Uterus (tissue), 4 donors: ENCODE results near the gene PTPRD. TPM values are rescaled to one million over a fixed set of nuclear protein-coding genes. Genes with fewer than 3 reads are reported as not detected.

Experiments
- DNase-seq, 2 donors: peaks; one replicate each; pipeline ENCODE4 v3.0.0-alpha.2; 2019 to 2020
- H3K27ac ChIP-seq, 2 donors: fragments of 200-600 bp; sonication (generic); 1 replicate in 1 of 2; 2 replicates in 1 of 2; pipeline ENCODE4 v1.5.1; 2016 to 2018
- H3K27me3 ChIP-seq, 2 donors: fragments of 200-600 bp; sonication (generic); one replicate each; pipeline ENCODE4 v1.5.1; 2018 to 2019; ENCODE audit warnings: control low read depth in 1 of 2
- H3K36me3 ChIP-seq, 2 donors: fragments of 200-600 bp; sonication (generic); one replicate each; pipeline ENCODE4 v1.5.1; 2019; ENCODE audit warnings: control low read depth in 1 of 2
- H3K4me1 ChIP-seq, 2 donors: fragments of 200-600 bp; sonication (generic); one replicate each; pipeline ENCODE4 v1.5.1; 2018 to 2019; ENCODE audit warnings: control low read depth in 1 of 2
- H3K4me3 ChIP-seq, 2 donors: fragments of 200-600 bp; sonication (generic); 1 replicate in 1 of 2; 2 replicates in 1 of 2; pipeline ENCODE4 v1.5.1; 2018 to 2019; ENCODE audit warnings: mild to moderate bottlenecking in 1 of 2
- H3K9me3 ChIP-seq, 2 donors: fragments of 200-600 bp; sonication (generic); one replicate each; pipeline ENCODE4 v1.5.1; 2019; ENCODE audit warnings: control low read depth in 1 of 2
- CTCF ChIP-seq, 4 experiments: fragments of 200-600 bp in 2 of 4; fragments of 450-650 bp in 2 of 4; sonication (generic) in 2 of 4; IDR thresholded peaks; one replicate each; pipeline ENCODE4 v1.5.1; 2016 to 2019; ENCODE audit warnings: antibody characterized with exemption in 4 of 4, mild to moderate bottlenecking in 2 of 4, moderate library complexity in 1 of 4
- POLR2A ChIP-seq, 2 donors: fragments of 450-650 bp; IDR thresholded peaks; one replicate each; pipeline ENCODE4 v1.6.1; 2016; ENCODE audit warnings: antibody characterized with exemption in 2 of 2, mild to moderate bottlenecking in 1 of 2, moderate library complexity in 1 of 2
- intact Hi-C: fragments of 100-400 bp; cut with DNase I; formaldehyde crosslinking; loops from one replicate; pipeline ENCODE4 v1.15.1; 2023; ENCODE audit warnings: low total_unique reads
- total RNA-seq, 4 donors: library from RNA; depleted of rRNA in 3 of 4; stranded (reverse); fragments of >200 nt in 3 of 4; gene quantifications; one replicate each; pipeline versions ENCODE4 v1.1.0 to v1.2.4, GENCODE V29; 2014 to 2023
- donor health status: DM: yes; HTN: yes; CAD: no.

The PTPRD gene
- total RNA-seq, 4 donors from 2014 or later = 1.2 to 136 (median 26.4) TPM

DNA sequence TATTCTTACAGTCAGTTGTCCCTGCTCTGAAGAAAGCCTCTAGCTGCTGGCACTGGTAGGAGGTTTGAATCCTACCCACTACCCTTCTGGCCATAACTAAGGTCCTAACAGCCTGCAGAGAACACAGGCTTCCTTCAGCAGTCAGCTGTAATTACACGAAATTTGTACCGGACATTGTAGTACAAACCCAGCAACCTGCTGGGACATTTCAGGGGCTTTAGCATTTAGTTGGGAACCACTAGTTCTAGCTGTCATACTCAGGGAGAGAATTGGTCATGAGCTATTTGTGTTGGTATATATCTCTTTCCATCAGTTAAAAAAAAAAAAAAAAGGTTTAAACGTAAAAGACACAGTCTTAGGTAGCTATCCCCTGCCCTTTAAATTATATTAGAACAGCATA is 1743.0 kb downstream of the PTPRD start:
- Histone ChIP-seq H3K36me3 (no peaks in the 10 kb centered on the region), H3K4me1 (no peaks in the 10 kb centered on the region), H3K27me3 (no peaks in the 10 kb centered on the region), H3K4me3 (no peak overlapping the region), H3K9me3 (no peaks in the 10 kb centered on the region), H3K27ac (no peak overlapping the region)
- no peak for DNase-seq
- TF ChIP-seq POLR2A (IDR thresholded peaks at IDR 0.05) (no peak), CTCF (IDR thresholded peaks at IDR 0.05) (no peak)
- intact Hi-C loops = no loop called here

DNA sequence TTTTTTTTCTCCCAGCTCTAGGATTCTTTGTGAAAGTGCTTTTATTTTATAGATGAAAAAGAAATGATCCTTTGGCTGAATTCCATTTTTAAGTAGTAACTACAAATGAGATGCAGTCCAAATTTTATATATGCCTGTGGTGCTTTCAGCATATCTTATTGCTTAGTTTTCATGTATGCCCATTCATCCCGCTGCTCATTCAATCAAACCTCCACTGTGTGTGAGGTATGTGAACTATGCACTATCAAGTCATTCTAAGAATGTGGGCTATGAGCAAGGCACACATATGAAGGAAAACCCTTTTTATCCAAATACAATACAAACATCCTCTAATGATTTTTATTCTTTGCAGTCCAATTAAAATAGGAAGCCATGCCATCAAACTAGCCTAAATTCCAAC is 1744.2 kb downstream of the PTPRD start:
- intact Hi-C loops = no loop called here
- Histone ChIP-seq H3K9me3 (no peaks in the 10 kb centered on the region), H3K4me3 (no peak overlapping the region), H3K27me3 (no peaks in the 10 kb centered on the region), H3K36me3 (no peaks in the 10 kb centered on the region), H3K4me1 (no peaks in the 10 kb centered on the region), H3K27ac (no peak overlapping the region)
- no peak for TF ChIP-seq POLR2A (IDR thresholded peaks at IDR 0.05)
- TF ChIP-seq CTCF (IDR thresholded peaks at IDR 0.05) = no peak
- no peak for DNase-seq

GRCh38 chr9:8867148-8867547 is 1745.7 kb downstream of the PTPRD start:
- Histone ChIP-seq H3K9me3 (no peaks in the 10 kb centered on the region), H3K27ac (no peak overlapping the region), H3K36me3 (no peaks in the 10 kb centered on the region), H3K4me1 (no peaks in the 10 kb centered on the region), H3K27me3 (no peaks in the 10 kb centered on the region), H3K4me3 (no peak overlapping the region)
- intact Hi-C loops = no loop called here
- DNase-seq = no peak
- TF ChIP-seq POLR2A (IDR thresholded peaks at IDR 0.05) = no peak
- TF ChIP-seq CTCF (IDR thresholded peaks at IDR 0.05) = no peak

DNA sequence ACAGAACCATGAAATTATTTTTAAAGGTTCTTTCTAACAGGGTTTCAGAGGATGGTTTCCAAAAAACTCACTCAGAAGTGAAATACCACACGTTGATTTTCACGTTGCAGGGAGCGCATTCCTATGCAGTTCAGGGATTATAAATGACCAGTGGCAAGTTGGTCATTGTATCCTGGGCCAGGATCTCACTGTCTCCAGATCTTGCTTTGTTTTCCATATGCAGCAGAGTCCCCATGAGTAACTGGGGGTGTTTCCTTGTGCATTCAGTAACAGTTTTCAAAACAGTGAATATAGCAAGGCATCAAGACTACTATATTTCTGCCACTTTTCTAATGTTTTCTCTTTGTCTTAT is 1748.3 kb downstream of the PTPRD start:
- no peak overlapping the region for H3K4me3 ChIP-seq
- no peaks in the 10 kb centered on the region for H3K4me1 ChIP-seq
- no peaks in the 10 kb centered on the region for H3K36me3 ChIP-seq
- H3K27me3 ChIP-seq = no peaks in the 10 kb centered on the region
- intact Hi-C loops = no loop called here
- no peak overlapping the region for H3K27ac ChIP-seq
- no peaks in the 10 kb centered on the region for H3K9me3 ChIP-seq
- TF ChIP-seq CTCF (IDR thresholded peaks at IDR 0.05) (no peak), POLR2A (IDR thresholded peaks at IDR 0.05) (no peak)
- no peak for DNase-seq

- DNase-seq = no peak
- no peak for TF ChIP-seq POLR2A (IDR thresholded peaks at IDR 0.05)
- TF ChIP-seq CTCF (IDR thresholded peaks at IDR 0.05) = no peak
- no peaks in the 10 kb centered on the region for H3K4me1 ChIP-seq
- H3K4me3 ChIP-seq = no peak overlapping the region
- H3K36me3 ChIP-seq = no peaks in the 10 kb centered on the region
- intact Hi-C loops = no loop called here
- H3K27ac ChIP-seq = no peak overlapping the region
- no peaks in the 10 kb centered on the region for H3K9me3 ChIP-seq
- H3K27me3 ChIP-seq = no peaks in the 10 kb centered on the region
Observed at GRCh38 chr9:8863886-8864544, 1748.8 kb downstream of the PTPRD start.
